Ectodermal cell (in vitro differentiated cells): ENCODE data around the gene SKP2.

ENCODE experiments used
- H3K27ac ChIP-seq: 2 replicates; pipeline ENCODE4 v1.7.0; 2013; ENCODE audit warnings: mild to moderate bottlenecking, low read depth, low read length; ENCODE audit not compliant: insufficient read depth, poor library complexity, severe bottlenecking
- H3K27me3 ChIP-seq: 2 replicates; pipeline ENCODE4 v1.7.0; 2013; ENCODE audit warnings: mild to moderate bottlenecking, low read length; ENCODE audit not compliant: insufficient read depth, control insufficient read depth, poor library complexity, severe bottlenecking
- H3K36me3 ChIP-seq: one replicate; pipeline ENCODE4 v1.7.0; 2013; ENCODE audit warnings: low read length; ENCODE audit not compliant: control insufficient read depth, insufficient read depth
- H3K4me1 ChIP-seq: one replicate; pipeline ENCODE4 v1.7.0; 2013; ENCODE audit warnings: low read length; ENCODE audit not compliant: control insufficient read depth, insufficient read depth
- H3K4me3 ChIP-seq: 2 replicates; pipeline ENCODE4 v1.7.0; 2013; ENCODE audit warnings: low read depth, low read length, control low read depth; ENCODE audit not compliant: insufficient read depth
- H3K9me3 ChIP-seq: 2 replicates; pipeline ENCODE4 v1.7.0; 2013; ENCODE audit warnings: mild to moderate bottlenecking, low read length, moderate library complexity; ENCODE audit not compliant: control insufficient read depth
- WGBS, 2 experiments: methylation state at CpG; one replicate each; pipeline ENCODE4 v1.1.7; 2013; ENCODE audit warnings: missing lambda C conversion rate in 2 of 2; 5-methylcytosine and 5-hydroxymethylcytosine counted together

The SKP2 gene

DNA sequence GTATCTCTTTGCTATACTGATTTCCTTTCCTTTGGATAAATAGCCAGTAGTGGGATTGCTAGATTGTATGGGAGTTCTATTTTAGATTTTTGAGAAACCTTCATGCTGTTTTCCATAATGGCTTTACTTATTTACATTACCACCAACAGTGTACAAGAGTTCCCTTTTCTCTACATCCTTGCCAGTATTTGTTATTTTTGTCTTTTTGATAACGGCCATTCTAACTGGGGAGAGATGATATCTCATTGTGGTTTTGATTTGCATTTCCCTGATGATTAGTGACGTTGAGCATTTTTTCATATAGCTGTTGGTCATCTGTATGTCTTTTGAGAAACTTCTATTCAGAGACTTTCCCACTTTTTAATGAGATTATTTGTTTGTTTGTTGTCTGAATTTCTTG lies 64.0 kb downstream of the SKP2 start:
- Histone ChIP-seq H3K27ac (no peak overlapping the region), H3K4me3 (no peak overlapping the region), H3K27me3 (no peaks in the 10 kb centered on the region), H3K4me1 (no peaks in the 10 kb centered on the region), H3K36me3 (peaks cover 10% of the 10 kb centered on the region), H3K9me3 (no peaks in the 10 kb centered on the region)
- WGBS, 2 experiments = 89 to 100% methylated on average over 2 of the region's 2 CpGs

DNA sequence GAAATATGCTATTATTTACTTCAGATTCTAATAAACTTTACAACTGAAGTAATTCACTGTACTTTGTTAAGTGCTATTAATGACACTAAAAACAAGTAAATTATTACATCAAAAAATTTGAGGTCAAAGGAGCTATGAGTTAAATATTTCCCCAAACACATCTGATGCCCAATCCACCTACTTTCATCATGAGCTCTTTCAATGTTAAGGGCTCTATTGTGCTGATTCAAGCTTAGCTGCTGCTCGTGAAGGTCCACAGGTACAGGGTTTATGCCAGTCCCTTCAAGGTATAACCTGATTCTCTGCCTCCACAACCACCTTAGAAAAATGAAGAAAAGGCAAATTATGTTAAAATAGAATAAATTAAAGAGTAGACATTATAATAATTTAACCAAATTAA lies 65.7 kb downstream of the SKP2 start:
- no peaks in the 10 kb centered on the region for H3K9me3 ChIP-seq
- 92 to 100% methylated on average over 1 of the region's 1 CpG for WGBS, 2 experiments
- H3K27me3 ChIP-seq = no peaks in the 10 kb centered on the region
- H3K4me3 ChIP-seq = no peak overlapping the region
- no peaks in the 10 kb centered on the region for H3K4me1 ChIP-seq
- H3K36me3 ChIP-seq = peaks cover 9% of the 10 kb centered on the region
- H3K27ac ChIP-seq = no peak overlapping the region

DNA sequence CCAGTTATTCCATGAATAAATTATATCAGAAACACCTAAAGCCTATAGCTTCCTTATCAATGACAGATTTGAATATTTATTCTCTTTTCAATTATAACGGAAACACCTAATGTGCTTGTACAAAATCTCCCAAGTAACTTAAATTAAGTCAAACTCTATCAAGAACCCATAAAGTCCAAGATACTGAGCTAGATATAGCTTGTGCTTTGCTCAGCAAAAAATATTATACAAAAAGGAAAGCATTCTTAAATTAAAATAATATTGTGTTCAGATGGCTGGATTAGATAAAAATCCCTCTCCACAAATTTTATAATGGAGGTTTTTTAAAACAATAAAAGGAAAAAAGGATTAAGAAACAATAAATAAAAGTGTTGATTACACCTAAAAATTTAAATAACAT lies 66.1 kb downstream of the SKP2 start:
- H3K27me3 ChIP-seq = no peaks in the 10 kb centered on the region
- H3K9me3 ChIP-seq = no peaks in the 10 kb centered on the region
- peaks cover 5% of the 10 kb centered on the region for H3K36me3 ChIP-seq
- no peaks in the 10 kb centered on the region for H3K4me1 ChIP-seq
- H3K4me3 ChIP-seq = no peak overlapping the region
- no peak overlapping the region for H3K27ac ChIP-seq
- 100% methylated on average over 1 of the region's 1 CpG for WGBS, 2 experiments

DNA sequence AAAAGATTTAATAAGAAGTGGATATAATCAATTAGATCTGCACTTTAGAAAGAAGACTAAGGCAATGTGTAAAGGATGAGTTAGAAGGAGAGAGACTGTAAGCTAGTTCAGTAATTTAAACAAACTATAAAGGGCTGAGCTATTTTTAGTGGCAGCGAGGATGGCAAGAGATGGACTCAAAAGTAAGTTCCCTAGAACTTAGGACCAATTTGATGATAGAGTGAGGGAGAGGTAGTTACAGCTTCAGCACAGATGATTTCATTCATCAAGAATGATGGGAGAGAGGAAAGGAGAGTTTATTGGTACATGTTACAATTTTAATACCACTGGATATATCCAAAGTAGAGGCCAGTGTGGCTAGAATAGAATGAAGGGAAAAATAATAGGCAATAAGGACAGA lies 70.7 kb downstream of the SKP2 start:
- Histone ChIP-seq H3K27ac (no peak overlapping the region), H3K9me3 (no peaks in the 10 kb centered on the region), H3K4me1 (no peaks in the 10 kb centered on the region), H3K36me3 (peaks cover 3% of the 10 kb centered on the region), H3K27me3 (no peaks in the 10 kb centered on the region), H3K4me3 (no peak overlapping the region)
- 94 to 100% methylated on average over 1 of the region's 1 CpG for WGBS, 2 experiments

DNA sequence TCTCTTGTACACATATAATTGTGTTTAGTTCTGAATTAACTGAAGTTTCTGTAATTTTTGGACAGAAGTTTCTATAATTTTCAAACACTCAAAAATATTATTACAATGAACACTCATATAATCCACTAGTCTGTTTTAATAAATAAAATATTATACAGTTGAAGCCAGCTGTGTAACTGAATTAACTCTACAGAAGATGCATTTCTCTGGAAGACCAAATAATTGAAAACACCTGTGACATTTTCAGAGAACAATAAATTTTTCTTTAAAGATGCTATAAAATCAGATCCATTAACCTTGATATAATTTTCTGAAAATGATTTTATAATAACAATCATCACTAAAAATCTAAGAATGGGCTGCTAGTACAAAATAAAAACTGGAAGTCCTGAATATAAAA lies 75.1 kb downstream of the SKP2 start:
- no peaks in the 10 kb centered on the region for H3K27me3 ChIP-seq
- no peak overlapping the region for H3K27ac ChIP-seq
- H3K9me3 ChIP-seq = no peaks in the 10 kb centered on the region
- H3K4me1 ChIP-seq = peaks cover 7% of the 10 kb centered on the region
- peaks cover 3% of the 10 kb centered on the region for H3K36me3 ChIP-seq
- no peak overlapping the region for H3K4me3 ChIP-seq

DNA sequence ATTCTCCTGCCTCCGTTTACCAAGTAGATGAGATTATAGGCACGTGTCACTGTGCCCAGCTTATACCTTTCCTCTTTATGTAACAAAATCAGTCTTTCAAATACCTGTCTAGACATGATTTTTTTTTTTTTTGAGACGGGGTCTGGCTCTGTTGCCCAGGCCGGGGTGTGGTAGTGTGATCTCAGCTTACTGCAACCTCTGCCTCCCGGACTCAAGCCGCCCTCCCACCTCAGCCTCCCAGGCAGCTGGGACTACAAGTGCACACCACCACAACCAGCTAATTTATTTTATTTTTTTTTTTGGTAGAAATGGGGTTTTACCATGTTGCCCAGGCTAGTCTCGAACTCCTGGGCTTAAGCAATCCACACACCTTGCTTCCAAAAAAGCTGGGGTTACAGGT lies 76.6 kb downstream of the SKP2 start:
- Histone ChIP-seq H3K4me1 (peaks cover 7% of the 10 kb centered on the region), H3K4me3 (no peak overlapping the region), H3K9me3 (no peaks in the 10 kb centered on the region), H3K27me3 (no peaks in the 10 kb centered on the region), H3K27ac (no peak overlapping the region), H3K36me3 (peaks cover 3% of the 10 kb centered on the region)
- 93 to 95% methylated on average over 7 of the region's 7 CpGs for WGBS, 2 experiments

DNA sequence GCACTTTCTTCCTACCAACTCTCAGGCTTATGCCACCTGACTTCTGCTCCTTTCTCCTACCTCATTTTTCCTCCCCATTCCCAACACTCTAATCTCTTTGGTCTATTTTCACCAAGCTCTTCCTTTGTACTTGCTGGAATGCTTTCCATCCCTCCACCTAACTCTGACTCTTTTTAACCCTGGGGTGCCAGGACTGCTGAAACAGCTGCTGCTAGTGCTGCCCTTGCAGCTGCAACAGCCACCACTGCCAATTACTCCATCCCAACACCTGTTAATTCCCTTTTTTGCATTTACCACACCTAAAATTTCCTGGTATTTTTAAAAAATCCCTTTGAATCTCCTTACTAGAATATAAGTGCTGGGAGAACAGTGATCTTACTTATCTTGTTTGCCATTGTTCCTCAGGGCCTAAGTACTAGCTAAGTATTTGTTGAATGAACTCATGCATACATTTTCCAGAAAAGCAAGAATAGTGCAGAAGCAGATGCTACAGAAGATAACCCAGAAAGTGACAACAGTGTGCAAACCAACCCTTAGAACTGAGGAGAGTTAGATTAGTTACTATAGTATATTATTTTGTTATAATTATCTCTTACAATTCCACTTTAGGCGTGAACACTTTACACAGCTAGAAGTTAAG lies 78.4 kb downstream of the SKP2 start:
- Histone ChIP-seq H3K9me3 (no peaks in the 10 kb centered on the region), H3K4me1 (peaks cover 7% of the 10 kb centered on the region), H3K4me3 (no peak overlapping the region), H3K27me3 (no peaks in the 10 kb centered on the region), H3K36me3 (no peaks in the 10 kb centered on the region), H3K27ac (no peak overlapping the region)
- WGBS, 2 experiments = 86% methylated on average over 1 of the region's 1 CpG; no CpG with 5 or more reads in 1 of the 2 experiments

DNA sequence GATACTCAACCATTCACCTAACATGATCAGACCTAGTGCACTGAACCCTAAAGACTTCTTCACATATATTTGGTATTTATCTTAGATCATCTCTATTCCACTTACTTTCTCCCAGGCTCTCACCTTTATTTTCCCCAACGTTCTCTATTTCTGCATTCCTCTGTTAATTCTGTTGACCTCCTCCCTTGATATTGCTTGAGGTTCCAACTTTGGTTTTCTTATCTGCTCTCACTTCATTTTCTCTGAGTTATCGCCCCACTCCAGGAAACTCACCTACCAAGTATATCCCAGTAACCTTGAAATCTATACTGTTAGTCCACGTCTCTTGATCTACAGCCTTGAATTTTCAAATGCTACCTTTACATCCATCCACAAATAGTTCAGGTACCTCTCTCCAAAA lies 80.6 kb downstream of the SKP2 start:
- Histone ChIP-seq H3K36me3 (no peaks in the 10 kb centered on the region), H3K4me3 (no peak overlapping the region), H3K4me1 (peaks cover 7% of the 10 kb centered on the region), H3K27ac (no peak overlapping the region), H3K27me3 (no peaks in the 10 kb centered on the region), H3K9me3 (no peaks in the 10 kb centered on the region)
- WGBS, 2 experiments = 90 to 92% methylated on average over 3 of the region's 3 CpGs
